GM21723 (cell line): Measurements from ENCODE around the gene DNM1.

Experiments used
- ATAC-seq: cut with Tn5 transposase; IDR thresholded peaks from one replicate; pipeline ENCODE4 v1.9.1; 2021; ENCODE audit warnings: mild to moderate bottlenecking, moderate library complexity; ENCODE audit not compliant: unreplicated experiment

Gene DNM1

DNA sequence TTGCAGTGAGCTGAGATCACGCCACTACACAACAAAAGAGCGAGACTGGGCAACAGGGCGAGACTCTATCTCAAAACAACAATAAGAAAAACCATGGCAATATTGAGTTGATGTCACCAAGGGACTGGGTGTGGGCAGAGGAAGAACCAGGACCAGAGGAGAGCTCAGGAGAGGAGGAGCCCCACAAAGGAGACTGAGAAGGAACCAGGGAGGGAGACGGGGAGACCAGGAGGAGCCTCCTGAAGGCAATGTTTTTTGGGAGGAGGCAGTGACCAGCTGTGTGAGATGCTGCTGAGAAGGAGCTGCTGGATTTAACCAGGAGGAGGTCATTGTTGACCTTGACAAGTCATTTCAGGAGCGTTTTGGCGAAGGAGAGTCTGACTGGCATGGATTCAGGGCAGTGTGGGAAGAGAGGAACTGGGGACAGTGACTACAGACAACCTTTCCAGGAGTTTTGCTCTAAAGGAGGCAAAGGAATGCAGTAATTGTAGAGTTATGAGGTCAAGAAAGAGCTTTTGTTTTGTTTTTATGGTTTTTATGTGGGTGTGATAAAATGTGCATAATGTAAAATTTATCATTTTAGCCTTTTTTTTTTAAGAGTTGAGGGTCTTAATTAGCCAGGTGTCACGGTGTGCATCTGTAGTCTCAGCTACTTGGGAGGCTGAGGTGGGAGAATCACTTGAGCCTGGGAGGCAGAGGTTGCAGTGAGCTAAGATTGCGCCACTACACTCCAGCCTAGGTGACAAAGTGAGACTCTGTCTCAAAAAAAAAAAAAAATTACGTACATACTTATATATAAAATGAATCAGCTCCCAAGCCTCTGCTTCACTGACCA is 101.2 kb downstream of the DNM1 start:
- no peak for ATAC-seq
